BE2C (cell line): Measurements from ENCODE around the gene GMPPA.

ENCODE experiments used
- DNase-seq: peaks from one replicate; pipeline ENCODE4 v3.0.0-alpha.2; 2020
- H3K27me3 ChIP-seq: fragments of 250-450 bp; sonication (Bioruptor Pico); 2 replicates; pipeline ENCODE4 v1.5.1; 2020; ENCODE audit warnings: mild to moderate bottlenecking
- H3K36me3 ChIP-seq: fragments of 250-450 bp; sonication (Bioruptor Pico); 2 replicates; pipeline ENCODE4 v1.5.1; 2020; ENCODE audit warnings: mild to moderate bottlenecking
- H3K4me1 ChIP-seq: fragments of 250-450 bp; sonication (Bioruptor Pico); 2 replicates; pipeline ENCODE4 v1.5.1; 2020
- H3K4me3 ChIP-seq: 2 replicates; pipeline ENCODE4 v1.5.1; 2011; ENCODE audit warnings: low read depth, low read length
- H3K9me3 ChIP-seq: fragments of 250-450 bp; sonication (Bioruptor Pico); 2 replicates; pipeline ENCODE4 v1.5.1; 2020
- CTCF ChIP-seq: IDR thresholded peaks from 2 replicates; pipeline ENCODE4 v1.5.1; 2012; ENCODE audit warnings: mild to moderate bottlenecking, low read depth, low read length

Gene GMPPA

DNA sequence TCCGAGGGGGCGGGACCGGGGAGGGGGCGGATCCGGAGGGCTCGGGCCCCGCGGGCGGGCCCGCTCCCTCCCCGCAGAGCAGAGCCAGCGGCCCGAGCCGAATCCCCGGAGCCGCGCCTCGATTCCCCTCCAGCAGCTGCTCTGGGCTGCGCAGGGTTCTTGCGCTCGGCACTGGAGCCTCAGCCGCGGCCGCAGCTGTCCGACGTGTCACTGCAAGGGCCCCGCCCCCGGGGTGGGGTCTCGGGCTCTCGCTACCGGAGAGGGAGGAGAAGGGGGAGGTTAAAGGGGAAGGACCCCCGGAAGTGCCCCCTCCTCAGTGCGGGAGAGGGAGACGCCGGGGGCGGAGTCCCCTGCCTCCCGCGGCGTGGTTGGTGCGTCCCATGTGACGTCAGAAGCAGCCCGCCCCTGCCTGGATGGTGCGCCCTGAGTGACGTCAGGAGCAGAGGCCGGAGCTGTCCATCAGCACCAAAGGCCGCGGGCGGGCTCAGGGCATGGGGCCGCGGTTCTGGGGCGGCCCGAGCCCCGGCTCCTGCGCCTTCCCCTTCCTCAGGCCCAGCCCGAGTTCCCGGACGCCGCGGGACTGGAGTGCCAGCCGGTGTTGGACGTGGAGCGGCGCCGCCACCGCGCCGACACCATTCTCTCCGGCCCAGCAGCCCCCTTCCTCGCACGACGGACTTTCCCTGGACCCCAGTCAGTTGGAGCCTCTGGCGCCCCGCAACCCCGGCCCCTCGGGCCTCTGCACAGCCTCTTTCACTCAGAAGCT lies 45.1 kb downstream of the GMPPA start, which contains the start of the genes CHPF and TMEM198:
TSS of gene CHPF (minus strand) at position 214 of the 763 bp plus-strand sequence. CDS start 271 bp downstream, outside the sequence.
TSS of gene TMEM198 (plus strand) at position 433 of the 763 bp plus-strand sequence. CDS start 700 bp downstream, outside the sequence.
- Histone ChIP-seq H3K36me3 (peaks cover 26% of the 10 kb centered on the region), H3K27me3 (no peaks in the 10 kb centered on the region), H3K4me3 (peak within 1 kb of the TSS; percentile 90), H3K9me3 (no peaks in the 10 kb centered on the region), H3K4me1 (no peaks in the 10 kb centered on the region; the same call in 1 of the 2 replicates)
- DNase-seq, result peak; percentile 100
- no peak for TF ChIP-seq CTCF

- Histone ChIP-seq H3K9me3 (no peaks in the 10 kb centered on the region), H3K27me3 (no peaks in the 10 kb centered on the region), H3K4me3 (peak overlapping the region; percentile 90), H3K4me1 (no peaks in the 10 kb centered on the region), H3K36me3 (peaks cover 18% of the 10 kb centered on the region)
- no peak for DNase-seq
- no peak for TF ChIP-seq CTCF
Measured at GRCh38 chr2:219544567-219544966, 45.9 kb downstream of the GMPPA start.

DNA sequence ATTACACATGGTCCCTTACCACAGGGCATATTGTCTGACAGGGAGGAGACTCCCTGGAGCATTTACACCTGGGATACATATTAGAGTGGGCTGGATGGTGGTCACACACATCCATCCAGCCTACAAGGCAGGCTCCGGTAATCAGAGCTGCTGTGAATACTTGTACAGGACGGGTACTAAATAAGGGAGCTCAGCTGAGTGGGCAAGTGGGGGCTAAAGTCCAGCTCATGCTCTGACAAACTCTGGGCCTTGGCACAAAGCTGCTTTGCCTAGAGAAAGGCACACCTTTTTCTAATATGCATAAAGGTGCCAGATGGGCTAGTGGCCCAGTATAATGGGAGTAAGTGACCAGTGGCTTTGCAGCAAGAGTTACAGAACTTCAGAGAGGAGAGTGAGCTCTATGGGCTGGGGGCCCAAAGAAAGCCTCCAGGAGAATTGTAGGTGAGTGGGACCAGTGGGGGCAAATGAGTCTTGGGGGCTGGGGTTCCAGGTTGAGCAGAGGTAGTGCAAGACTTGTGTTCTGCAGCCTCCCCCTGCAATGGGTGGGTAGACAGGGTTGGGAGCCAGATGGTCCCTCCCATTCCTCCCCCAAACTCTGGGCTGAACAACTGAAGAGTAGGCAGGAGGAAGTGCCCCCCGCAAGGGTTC lies 46.7 kb downstream of the GMPPA start:
- Histone ChIP-seq H3K4me1 (no peaks in the 10 kb centered on the region), H3K36me3 (peaks cover 18% of the 10 kb centered on the region), H3K4me3 (peak overlapping the region; percentile 90), H3K27me3 (no peaks in the 10 kb centered on the region), H3K9me3 (no peaks in the 10 kb centered on the region)
- DNase-seq, result no peak
- TF ChIP-seq CTCF, result no peak

- TF ChIP-seq CTCF, result no peak
Measured at GRCh38 chr2:219545943-219546352, 47.3 kb downstream of the GMPPA start.

GRCh38 chr2:219547621-219548020 lies 48.9 kb downstream of the GMPPA start:
- DNase-seq, result no peak
- H3K4me3 ChIP-seq, result no peak overlapping the region
- no peak for TF ChIP-seq CTCF
- no peaks in the 10 kb centered on the region for H3K9me3 ChIP-seq
- no peaks in the 10 kb centered on the region for H3K4me1 ChIP-seq
- no peaks in the 10 kb centered on the region for H3K27me3 ChIP-seq
- peaks cover 5% of the 10 kb centered on the region for H3K36me3 ChIP-seq

More at GRCh38 chr2:219545943-219546352, 47.3 kb downstream of the GMPPA start:
- Histone ChIP-seq H3K27me3 (no peaks in the 10 kb centered on the region), H3K36me3 (peaks cover 12% of the 10 kb centered on the region), H3K9me3 (no peaks in the 10 kb centered on the region), H3K4me1 (no peaks in the 10 kb centered on the region), H3K4me3 (no peak overlapping the region)
- no peak for DNase-seq

DNA sequence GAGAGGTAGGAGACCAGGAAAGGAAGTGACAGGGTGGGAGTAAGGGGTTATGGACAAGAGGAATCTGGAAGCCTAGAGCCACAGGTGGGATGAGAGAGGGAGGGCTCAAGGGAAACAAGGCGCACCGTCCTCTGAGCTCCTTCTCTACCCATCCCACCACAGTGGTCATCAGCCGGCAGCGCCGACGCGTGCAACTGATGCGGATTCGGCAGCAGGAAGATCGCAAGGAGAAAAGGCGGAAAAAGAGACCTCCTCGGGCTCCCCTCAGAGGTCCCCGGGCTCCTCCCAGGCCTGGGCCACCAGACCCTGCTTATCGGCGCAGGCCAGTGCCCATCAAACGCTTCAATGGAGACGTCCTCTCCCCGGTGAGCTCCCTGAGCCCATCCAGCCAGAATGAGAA lies 50.3 kb downstream of the GMPPA start:
- Histone ChIP-seq H3K36me3 (peaks cover 5% of the 10 kb centered on the region), H3K9me3 (no peaks in the 10 kb centered on the region), H3K27me3 (no peaks in the 10 kb centered on the region), H3K4me3 (no peak overlapping the region), H3K4me1 (peaks cover 5% of the 10 kb centered on the region; the same call in 1 of the 2 replicates)
- TF ChIP-seq CTCF, result no peak
- no peak for DNase-seq
